ENCODE measurements around the gene MDK. TPM values are rescaled to one million over a fixed set of nuclear protein-coding genes. Genes with fewer than 3 reads are reported as not detected.

Gene MDK
- total and polyA plus RNA-seq, 5 donors from 2014 or later, result 6.1 TPM; not detected in 4

- Histone ChIP-seq H3K27ac (ENCODE audit: insufficient read depth, low read length, poor library complexity, severe bottlenecking) (no peak overlapping the region), H3K36me3 (ENCODE audit: control insufficient read depth, insufficient read depth, low read length) (peaks cover 64% of the 10 kb centered on the region), H3K4me3 (ENCODE audit: low read depth, low read length) (no peak overlapping the region), H3K9me3 (ENCODE audit: control insufficient read depth in 2 of 2, low read length in 2 of 2) (no peaks in the 10 kb centered on the region), H3K4me1 (ENCODE audit: control insufficient read depth, insufficient read depth, low read length, poor library complexity, severe bottlenecking) (no peaks in the 10 kb centered on the region), H3K27me3 (ENCODE audit: control insufficient read depth, insufficient read depth, low read length) (no peaks in the 10 kb centered on the region)
- DNase-seq (no peak), ATAC-seq (ENCODE audit: low read depth in 2 of 2) (no peak)
- no peak overlapping the region for H3K4me3 Mint-ChIP-seq
- peak overlapping the region in 1 of 3 donors; percentile 26 for H3K27ac Mint-ChIP-seq
- H3K36me3 Mint-ChIP-seq, result peaks cover 50% of the 10 kb centered on the region
- H3K4me1 Mint-ChIP-seq, result no peaks in the 10 kb centered on the region
- H3K27me3 Mint-ChIP-seq, result no peaks in the 10 kb centered on the region
- no peaks in the 10 kb centered on the region for H3K9me3 Mint-ChIP-seq
Observed at GRCh38 chr11:46404476-46405017, 23.1 kb downstream of the MDK start.

- H3K36me3 ChIP-seq (ENCODE audit: control insufficient read depth, insufficient read depth, low read length), result peaks cover 61% of the 10 kb centered on the region
- H3K9me3 ChIP-seq (ENCODE audit: control insufficient read depth in 2 of 2, low read length in 2 of 2), result no peaks in the 10 kb centered on the region
- Mint-ChIP-seq H3K4me1 (no peaks in the 10 kb centered on the region), H3K4me3 (no peak overlapping the region), H3K27ac (peak overlapping the region in 1 of 3 donors; percentile 71), H3K9me3 (no peaks in the 10 kb centered on the region), H3K36me3 (peaks cover 41% of the 10 kb centered on the region), H3K27me3 (no peaks in the 10 kb centered on the region)
- no peaks in the 10 kb centered on the region for H3K27me3 ChIP-seq (ENCODE audit: control insufficient read depth, insufficient read depth, low read length)
- no peak overlapping the region for H3K4me3 ChIP-seq (ENCODE audit: low read depth, low read length)
- no peaks in the 10 kb centered on the region for H3K4me1 ChIP-seq (ENCODE audit: control insufficient read depth, insufficient read depth, low read length, poor library complexity, severe bottlenecking)
- H3K27ac ChIP-seq (ENCODE audit: insufficient read depth, low read length, poor library complexity, severe bottlenecking), result no peak overlapping the region
- ATAC-seq (ENCODE audit: low read depth in 2 of 2) (no peak), DNase-seq (no peak)
Observed at GRCh38 chr11:46407635-46408034, 26.2 kb downstream of the MDK start.

- Histone ChIP-seq H3K4me3 (ENCODE audit: low read depth, low read length) (no peak overlapping the region), H3K9me3 (ENCODE audit: control insufficient read depth in 2 of 2, low read length in 2 of 2) (no peaks in the 10 kb centered on the region), H3K27me3 (ENCODE audit: control insufficient read depth, insufficient read depth, low read length) (no peaks in the 10 kb centered on the region), H3K36me3 (ENCODE audit: control insufficient read depth, insufficient read depth, low read length) (peaks cover 62% of the 10 kb centered on the region), H3K27ac (ENCODE audit: insufficient read depth, low read length, poor library complexity, severe bottlenecking) (no peak overlapping the region), H3K4me1 (ENCODE audit: control insufficient read depth, insufficient read depth, low read length, poor library complexity, severe bottlenecking) (no peaks in the 10 kb centered on the region)
- Mint-ChIP-seq H3K27me3 (no peaks in the 10 kb centered on the region), H3K36me3 (peaks cover 33% of the 10 kb centered on the region), H3K4me1 (no peaks in the 10 kb centered on the region), H3K4me3 (no peak overlapping the region), H3K27ac (no peak overlapping the region), H3K9me3 (no peaks in the 10 kb centered on the region)
- DNase-seq (no peak), ATAC-seq (ENCODE audit: low read depth in 2 of 2) (no peak)
Observed at GRCh38 chr11:46408407-46408986, 27.0 kb downstream of the MDK start.

GRCh38 chr11:46410021-46410420, 28.6 kb downstream of the MDK start:
- H3K9me3 ChIP-seq (ENCODE audit: control insufficient read depth in 2 of 2, low read length in 2 of 2), result no peaks in the 10 kb centered on the region
- no peak for ATAC-seq (ENCODE audit: low read depth in 2 of 2)
- Mint-ChIP-seq H3K27me3 (no peaks in the 10 kb centered on the region), H3K36me3 (peaks cover 31% of the 10 kb centered on the region), H3K27ac (peak overlapping the region in 1 of 3 donors; percentile 83), H3K4me1 (no peaks in the 10 kb centered on the region), H3K4me3 (no peak overlapping the region), H3K9me3 (no peaks in the 10 kb centered on the region)
- no peaks in the 10 kb centered on the region for H3K27me3 ChIP-seq (ENCODE audit: control insufficient read depth, insufficient read depth, low read length)
- peaks cover 61% of the 10 kb centered on the region for H3K36me3 ChIP-seq (ENCODE audit: control insufficient read depth, insufficient read depth, low read length)
- no peak for DNase-seq
- H3K27ac ChIP-seq (ENCODE audit: insufficient read depth, low read length, poor library complexity, severe bottlenecking), result no peak overlapping the region
- no peaks in the 10 kb centered on the region for H3K4me1 ChIP-seq (ENCODE audit: control insufficient read depth, insufficient read depth, low read length, poor library complexity, severe bottlenecking)
- no peak overlapping the region for H3K4me3 ChIP-seq (ENCODE audit: low read depth, low read length)

- peaks cover 63% of the 10 kb centered on the region for H3K36me3 ChIP-seq (ENCODE audit: control insufficient read depth, insufficient read depth, low read length)
- Mint-ChIP-seq H3K4me3 (no peak overlapping the region), H3K36me3 (peaks cover 35% of the 10 kb centered on the region), H3K9me3 (no peaks in the 10 kb centered on the region), H3K27me3 (no peaks in the 10 kb centered on the region), H3K27ac (peak overlapping the region in 1 of 3 donors; percentile 66), H3K4me1 (no peaks in the 10 kb centered on the region)
- H3K27me3 ChIP-seq (ENCODE audit: control insufficient read depth, insufficient read depth, low read length), result no peaks in the 10 kb centered on the region
- H3K4me1 ChIP-seq (ENCODE audit: control insufficient read depth, insufficient read depth, low read length, poor library complexity, severe bottlenecking), result no peaks in the 10 kb centered on the region
- DNase-seq (no peak), ATAC-seq (ENCODE audit: low read depth in 2 of 2) (no peak)
- no peak overlapping the region for H3K4me3 ChIP-seq (ENCODE audit: low read depth, low read length)
- H3K27ac ChIP-seq (ENCODE audit: insufficient read depth, low read length, poor library complexity, severe bottlenecking), result no peak overlapping the region
- no peaks in the 10 kb centered on the region for H3K9me3 ChIP-seq (ENCODE audit: control insufficient read depth in 2 of 2, low read length in 2 of 2)
Observed at GRCh38 chr11:46413760-46414465, 32.4 kb downstream of the MDK start.

- no peak for DNase-seq
- H3K4me1 Mint-ChIP-seq, result no peaks in the 10 kb centered on the region
- Histone ChIP-seq H3K36me3 (ENCODE audit: control insufficient read depth, insufficient read depth, low read length) (peaks cover 59% of the 10 kb centered on the region), H3K4me1 (ENCODE audit: control insufficient read depth, insufficient read depth, low read length, poor library complexity, severe bottlenecking) (no peaks in the 10 kb centered on the region), H3K9me3 (ENCODE audit: control insufficient read depth in 2 of 2, low read length in 2 of 2) (no peaks in the 10 kb centered on the region), H3K27me3 (ENCODE audit: control insufficient read depth, insufficient read depth, low read length) (no peaks in the 10 kb centered on the region), H3K4me3 (ENCODE audit: low read depth, low read length) (no peak overlapping the region), H3K27ac (ENCODE audit: insufficient read depth, low read length, poor library complexity, severe bottlenecking) (no peak overlapping the region)
- H3K27me3 Mint-ChIP-seq, result no peaks in the 10 kb centered on the region
- ATAC-seq (ENCODE audit: low read depth in 2 of 2), result no peak
- H3K9me3 Mint-ChIP-seq, result no peaks in the 10 kb centered on the region
- peaks cover 39% of the 10 kb centered on the region for H3K36me3 Mint-ChIP-seq
- no peak overlapping the region for H3K27ac Mint-ChIP-seq
- H3K4me3 Mint-ChIP-seq, result no peak overlapping the region
Observed at GRCh38 chr11:46414466-46414796, 33.0 kb downstream of the MDK start.

GRCh38 chr11:46414879-46415278, 33.4 kb downstream of the MDK start:
- ATAC-seq (ENCODE audit: low read depth in 2 of 2) (no peak), DNase-seq (no peak)
- Mint-ChIP-seq H3K4me1 (no peaks in the 10 kb centered on the region), H3K4me3 (no peak overlapping the region), H3K27ac (no peak overlapping the region), H3K27me3 (no peaks in the 10 kb centered on the region), H3K36me3 (peaks cover 37% of the 10 kb centered on the region), H3K9me3 (no peaks in the 10 kb centered on the region)
- Histone ChIP-seq H3K4me1 (ENCODE audit: control insufficient read depth, insufficient read depth, low read length, poor library complexity, severe bottlenecking) (no peaks in the 10 kb centered on the region), H3K9me3 (ENCODE audit: control insufficient read depth in 2 of 2, low read length in 2 of 2) (no peaks in the 10 kb centered on the region), H3K27ac (ENCODE audit: insufficient read depth, low read length, poor library complexity, severe bottlenecking) (no peak overlapping the region), H3K36me3 (ENCODE audit: control insufficient read depth, insufficient read depth, low read length) (peaks cover 55% of the 10 kb centered on the region), H3K4me3 (ENCODE audit: low read depth, low read length) (no peak overlapping the region), H3K27me3 (ENCODE audit: control insufficient read depth, insufficient read depth, low read length) (no peaks in the 10 kb centered on the region)

- Mint-ChIP-seq H3K27ac (no peak overlapping the region), H3K36me3 (peaks cover 51% of the 10 kb centered on the region), H3K9me3 (peaks cover 0 to under 1% (median 0%) of the 10 kb centered on the region in 7 donors), H3K4me3 (no peak overlapping the region), H3K4me1 (peaks cover 0 to 6% (median under 1%) of the 10 kb centered on the region in 4 donors), H3K27me3 (no peaks in the 10 kb centered on the region)
- H3K27me3 ChIP-seq (ENCODE audit: control insufficient read depth, insufficient read depth, low read length), result no peaks in the 10 kb centered on the region
- no peaks in the 10 kb centered on the region for H3K4me1 ChIP-seq (ENCODE audit: control insufficient read depth, insufficient read depth, low read length, poor library complexity, severe bottlenecking)
- peaks cover 63% of the 10 kb centered on the region for H3K36me3 ChIP-seq (ENCODE audit: control insufficient read depth, insufficient read depth, low read length)
- H3K27ac ChIP-seq (ENCODE audit: insufficient read depth, low read length, poor library complexity, severe bottlenecking), result no peak overlapping the region
- H3K4me3 ChIP-seq (ENCODE audit: low read depth, low read length), result no peak overlapping the region
- ATAC-seq (ENCODE audit: low read depth in 2 of 2), result no peak
- DNase-seq, result no peak
- H3K9me3 ChIP-seq (ENCODE audit: control insufficient read depth in 2 of 2, low read length in 2 of 2), result no peaks in the 10 kb centered on the region
Observed at GRCh38 chr11:46417711-46418110, 36.2 kb downstream of the MDK start.

All from CD4-positive, CD25-positive, alpha-beta regulatory T cell (primary cell).